T-cell (primary cell): Measurements from ENCODE around the gene FGF2. TPM values are rescaled to one million over a fixed set of nuclear protein-coding genes. Genes with fewer than 3 reads are reported as not detected.

Source experiments
- ATAC-seq, 4 experiments: fragments of 200-7000 bp in 3 of 4; fragments of 150-1000 bp in 1 of 4; cut with Tn5 transposase; replicated peaks in 1 of 4; 1 replicate in 3 of 4; 2 replicates in 1 of 4; pipeline ENCODE4 v1.10.0; 2021; ENCODE audit warnings: moderate library complexity in 3 of 4, mild to moderate bottlenecking in 2 of 4, moderate number of reproducible peaks in 1 of 4
- CTCF ChIA-PET, 2 donors: fragments of 300-600 bp; sonication (Branson Sonifier 250); formaldehyde crosslinking; loops; one replicate each; lab custom pipeline; 2022; ENCODE audit warnings: antibody characterized with exemption in 2 of 2; lab: Charles Lee
- POLR2A ChIA-PET, 2 donors: fragments of 300-600 bp; sonication (Branson Sonifier 250); formaldehyde crosslinking; loops; one replicate each; lab custom pipeline; 2022; ENCODE audit warnings: antibody characterized with exemption in 2 of 2; lab: Charles Lee
- DNase-seq, 35 experiments: peaks; one replicate each; pipeline versions ENCODE4 v3.0.0 to v3.0.0-alpha.2; 2013 to 2023
- H3K27ac ChIP-seq: one replicate; pipeline ENCODE4 v1.5.1; 2013; ENCODE audit warnings: low read length
- H3K27me3 ChIP-seq, 2 experiments: replicated peaks in 1 of 2; 1 replicate in 1 of 2; 2 replicates in 1 of 2; pipeline versions ENCODE4 v1.6.1 to v1.7.0; 2013; ENCODE audit warnings: low read length in 1 of 2, mixed read lengths in 1 of 2; ENCODE audit not compliant: control insufficient read depth in 2 of 2, insufficient read depth in 2 of 2; ENCODE audit errors: extremely low read depth in 1 of 2
- H3K36me3 ChIP-seq, 2 donors: 1 replicate in 1 of 2; 2 replicates in 1 of 2; pipeline versions ENCODE4 v1.6.1 to v1.7.0; 2013; ENCODE audit warnings: low read length in 1 of 2; ENCODE audit not compliant: control insufficient read depth in 2 of 2, insufficient read depth in 1 of 2; ENCODE audit errors: extremely low read depth in 1 of 2
- H3K4me1 ChIP-seq, 2 experiments: 1 replicate in 1 of 2; 2 replicates in 1 of 2; pipeline versions ENCODE4 v1.6.1 to v1.7.0; 2013; ENCODE audit warnings: low read length in 2 of 2, mixed read lengths in 1 of 2; ENCODE audit not compliant: insufficient read depth in 2 of 2, control insufficient read depth in 1 of 2; ENCODE audit errors: extremely low read depth in 1 of 2
- H3K4me3 ChIP-seq, 2 donors: 1 replicate in 1 of 2; 2 replicates in 1 of 2; pipeline versions ENCODE4 v1.5.1 to v1.7.0; 2013; ENCODE audit warnings: mild to moderate bottlenecking in 2 of 2, low read length in 1 of 2, moderate library complexity in 1 of 2; ENCODE audit not compliant: control insufficient read depth in 1 of 2; ENCODE audit errors: extremely low read depth in 1 of 2
- H3K9me3 ChIP-seq: 2 replicates; pipeline ENCODE4 v1.7.0; 2013
- H3K27ac Mint-ChIP-seq, 2 donors: one replicate each; pipeline ENCODE4 v1.8.0; 2020 to 2021; ENCODE audit warnings: mild to moderate bottlenecking in 2 of 2, mixed read lengths in 2 of 2
- H3K27me3 Mint-ChIP-seq, 2 donors: one replicate each; pipeline ENCODE4 v1.8.0; 2021 to 2022; ENCODE audit warnings: mixed read lengths in 2 of 2
- H3K36me3 Mint-ChIP-seq: one replicate; pipeline ENCODE4 v1.8.0; 2021; ENCODE audit warnings: mixed read lengths
- H3K4me1 Mint-ChIP-seq, 3 donors: one replicate each; pipeline ENCODE4 v1.8.0; 2020 to 2022; ENCODE audit warnings: mixed read lengths in 3 of 3, mild to moderate bottlenecking in 1 of 3
- H3K4me3 Mint-ChIP-seq, 3 donors: one replicate each; pipeline ENCODE4 v1.8.0; 2020 to 2022; ENCODE audit warnings: mild to moderate bottlenecking in 3 of 3, mixed read lengths in 3 of 3, moderate library complexity in 3 of 3
- H3K9me3 Mint-ChIP-seq, 3 donors: one replicate each; pipeline ENCODE4 v1.8.0; 2020 to 2022; ENCODE audit warnings: mixed read lengths in 3 of 3
- WGBS: methylation state at CpG from one replicate; pipeline ENCODE4 v1.1.5; 2013; ENCODE audit warnings: missing lambda C conversion rate; ENCODE audit not compliant: insufficient coverage; 5-methylcytosine and 5-hydroxymethylcytosine counted together
- total RNA-seq, 35 experiments: library from RNA in 6 of 35; stranded (reverse) in 6 of 35; fragments of 120-200 nt in 1 of 35; gene quantifications; one replicate each; pipeline versions ENCODE4 v1.2.1 to v1.2.4 and lab custom pipeline; 2013 to 2026

The FGF2 gene
- under 1 TPM in 3 of 5 donors, not detected in 2; 0.13 to 0.23 (median 0.20) TPM for total RNA-seq
- total RNA-seq (2013), result 0.04 TPM
- total RNA-seq (lab: John Stamatoyannopoulos, UW), result 0 to 2.0 (median 0.07) reads per million in 29 experiments

GRCh38 chr4:122826553-122827257, at the start of gene FGF2:
Gene FGF2, plus strand, starts transcription at chr4:122826831. Its CDS starts 344 bp downstream, at chr4:122827175.
- Histone ChIP-seq H3K9me3 (no peaks in the 10 kb centered on the region), H3K27ac (no peak within 1 kb of the TSS), H3K4me3 (peak within 1 kb of the TSS; percentile 59 to 88), H3K27me3 (peaks cover 29% of the 10 kb centered on the region in 2 experiments), H3K36me3 (no peaks in the 10 kb centered on the region), H3K4me1 (peaks cover 0 to 17% of the 10 kb centered on the region in 2 experiments)
- ChIA-PET CTCF (no interaction called here), POLR2A (interaction anchor here in 1 of 2 donors (0.5 kb wide), 1 partner anchor 158 kb away, joined by 5 read pairs; no protein-coding TSS in a partner anchor)
- no peaks in the 10 kb centered on the region for H3K9me3 Mint-ChIP-seq
- peak within 1 kb of the TSS; percentile 69 to 81 (median 76) for H3K4me3 Mint-ChIP-seq
- peaks cover 67 to 68% of the 10 kb centered on the region in 2 donors for H3K27me3 Mint-ChIP-seq
- no peaks in the 10 kb centered on the region for H3K36me3 Mint-ChIP-seq
- DNase-seq, result peak in 8 of 35 experiments; percentile 0 to 26 (median 4)
- peak; percentile 9 to 42 (median 36) for ATAC-seq
- H3K27ac Mint-ChIP-seq, result no peak within 1 kb of the TSS
- 3% methylated on average over 89 of the region's 97 CpGs for WGBS
- H3K4me1 Mint-ChIP-seq, result peaks cover 13 to 24% (median 18%) of the 10 kb centered on the region in 3 donors

- ChIA-PET POLR2A (no interaction called here), CTCF (interaction anchor here in 1 of 2 donors (0.9 kb wide), 1 partner anchor 12 kb away, joined by 3 read pairs; no protein-coding TSS in a partner anchor)
- Histone ChIP-seq H3K27me3 (no peaks in the 10 kb centered on the region), H3K4me1 (no peaks in the 10 kb centered on the region), H3K9me3 (no peaks in the 10 kb centered on the region), H3K4me3 (no peak overlapping the region), H3K27ac (no peak overlapping the region), H3K36me3 (no peaks in the 10 kb centered on the region)
- ATAC-seq (no peak), DNase-seq (no peak)
- Mint-ChIP-seq H3K36me3 (no peaks in the 10 kb centered on the region), H3K27me3 (peaks cover 6 to 10% of the 10 kb centered on the region in 2 donors), H3K9me3 (no peaks in the 10 kb centered on the region), H3K4me3 (no peak overlapping the region), H3K4me1 (no peaks in the 10 kb centered on the region), H3K27ac (no peak overlapping the region)
- WGBS, result no CpG with 5 or more reads among the region's 4 CpGs
Observed at GRCh38 chr4:122776916-122777315, 49.7 kb upstream of the FGF2 start.

- H3K9me3 Mint-ChIP-seq, result no peaks in the 10 kb centered on the region
- H3K4me1 Mint-ChIP-seq, result no peaks in the 10 kb centered on the region
- no peaks in the 10 kb centered on the region for H3K27me3 ChIP-seq
- DNase-seq (no peak), ATAC-seq (no peak)
- 100% methylated on average over 2 of the region's 7 CpGs for WGBS
- H3K36me3 ChIP-seq, result no peaks in the 10 kb centered on the region
- no peaks in the 10 kb centered on the region for H3K4me1 ChIP-seq
- CTCF ChIA-PET, result no interaction called here
- H3K27ac ChIP-seq, result no peak overlapping the region
- peaks cover 7 to 11% of the 10 kb centered on the region in 2 donors for H3K27me3 Mint-ChIP-seq
- POLR2A ChIA-PET, result no interaction called here
- no peaks in the 10 kb centered on the region for H3K9me3 ChIP-seq
- no peak overlapping the region for H3K4me3 Mint-ChIP-seq
- no peak overlapping the region for H3K27ac Mint-ChIP-seq
- no peaks in the 10 kb centered on the region for H3K36me3 Mint-ChIP-seq
- no peak overlapping the region for H3K4me3 ChIP-seq
Observed at GRCh38 chr4:122777846-122778673, 48.6 kb upstream of the FGF2 start.

GRCh38 chr4:122781486-122781885, 45.1 kb upstream of the FGF2 start:
- Mint-ChIP-seq H3K9me3 (no peaks in the 10 kb centered on the region), H3K27ac (no peak overlapping the region), H3K4me1 (peaks cover 0 to 9% (median 0%) of the 10 kb centered on the region in 3 donors), H3K36me3 (no peaks in the 10 kb centered on the region), H3K27me3 (peaks cover 7 to 11% of the 10 kb centered on the region in 2 donors), H3K4me3 (no peak overlapping the region)
- ChIA-PET POLR2A (no interaction called here), CTCF (no interaction called here)
- ATAC-seq (no peak), DNase-seq (no peak)
- Histone ChIP-seq H3K9me3 (no peaks in the 10 kb centered on the region), H3K4me1 (no peaks in the 10 kb centered on the region), H3K4me3 (no peak overlapping the region), H3K27me3 (no peaks in the 10 kb centered on the region), H3K36me3 (no peaks in the 10 kb centered on the region), H3K27ac (no peak overlapping the region)
- WGBS, result 95% methylated on average over 2 of the region's 2 CpGs

GRCh38 chr4:122783301-122784215, 43.1 kb upstream of the FGF2 start:
- H3K27ac Mint-ChIP-seq, result no peak overlapping the region
- peaks cover 7 to 11% of the 10 kb centered on the region in 2 donors for H3K27me3 Mint-ChIP-seq
- H3K4me1 ChIP-seq, result no peaks in the 10 kb centered on the region
- peaks cover 0 to 9% (median 0%) of the 10 kb centered on the region in 3 donors for H3K4me1 Mint-ChIP-seq
- ATAC-seq (no peak), DNase-seq (no peak)
- no peak overlapping the region for H3K27ac ChIP-seq
- H3K9me3 ChIP-seq, result no peaks in the 10 kb centered on the region
- no peaks in the 10 kb centered on the region for H3K27me3 ChIP-seq
- no peak overlapping the region for H3K4me3 ChIP-seq
- no peaks in the 10 kb centered on the region for H3K36me3 ChIP-seq
- ChIA-PET CTCF (no interaction called here), POLR2A (no interaction called here)
- H3K36me3 Mint-ChIP-seq, result no peaks in the 10 kb centered on the region
- no peaks in the 10 kb centered on the region for H3K9me3 Mint-ChIP-seq
- WGBS, result 57% methylated on average over 1 of the region's 6 CpGs
- H3K4me3 Mint-ChIP-seq, result no peak overlapping the region
